Measurements from ENCODE around the gene SLC25A53. TPM values are rescaled to one million over a fixed set of nuclear protein-coding genes. Genes with fewer than 3 reads are reported as not detected.
A peak's percentile ranks its signal among the peaks of the same experiment; 100 is the strongest.

The SLC25A53 gene
- total RNA-seq, 2 experiments from 2014 or later = 4.8 to 15.6 TPM

- intact Hi-C loops (cut with micrococcal nuclease; ENCODE audit: unreplicated experiment) = loop anchor here (1.0 kb wide), 1 partner anchor 37 kb away; no protein-coding TSS in a partner anchor
- DNase-seq (ENCODE audit: low spot score) = no peak
- no peak overlapping the region for H3K4me3 ChIP-seq (ENCODE audit: low read depth, low read length, poor library complexity, severe bottlenecking)
- no peaks in the 10 kb centered on the region for H4K20me1 ChIP-seq (ENCODE audit: insufficient read depth, low read length)
- no peak overlapping the region for H3K4me2 ChIP-seq (ENCODE audit: low read length)
- H3K79me2 ChIP-seq (ENCODE audit: insufficient read depth, low read depth, low read length) = no peaks in the 10 kb centered on the region
- no peaks in the 10 kb centered on the region for H3K36me3 ChIP-seq (ENCODE audit: insufficient read depth, low read length)
- H3K4me1 ChIP-seq (ENCODE audit: insufficient read depth, low read length, poor library complexity, severe bottlenecking) = no peaks in the 10 kb centered on the region
- H3K9me3 ChIP-seq (ENCODE audit: low read length) = no peaks in the 10 kb centered on the region
- TF ChIP-seq EZH2phosphoT487 (IDR thresholded peaks at IDR 0.05; ENCODE audit: borderline replicate concordance, low read depth, low read length) (no peak), CTCF (conservative IDR thresholded peaks at IDR 0.05; ENCODE audit: low read length) (no peak)
- H3K9me2 ChIP-seq (ENCODE audit: insufficient read depth, low read length) = no peaks in the 10 kb centered on the region
- no peak overlapping the region for H3K27ac ChIP-seq (ENCODE audit: low read depth, low read length, poor library complexity, severe bottlenecking)
- ChIA-PET CTCF (ENCODE audit: unreplicated experiment) (no interaction called here), POLR2A (no interaction called here)
- no TSS peak for BruUV-seq (replicated peaks)
- H2AFZ ChIP-seq (ENCODE audit: low read length) = no peak overlapping the region
These were observed 57.9 kb downstream of the SLC25A53 start for GRCh38 chrX:104098919-104099318.

GRCh38 chrX:104098151-104098808 lies 58.5 kb downstream of the SLC25A53 start:
- Histone ChIP-seq H3K36me3 (ENCODE audit: insufficient read depth, low read length) (no peaks in the 10 kb centered on the region), H3K79me2 (ENCODE audit: insufficient read depth, low read depth, low read length) (no peaks in the 10 kb centered on the region), H3K9me3 (ENCODE audit: low read length) (no peaks in the 10 kb centered on the region), H3K4me1 (ENCODE audit: insufficient read depth, low read length, poor library complexity, severe bottlenecking) (no peaks in the 10 kb centered on the region), H4K20me1 (ENCODE audit: insufficient read depth, low read length) (no peaks in the 10 kb centered on the region), H3K4me2 (ENCODE audit: low read length) (no peak overlapping the region), H3K4me3 (ENCODE audit: low read depth, low read length, poor library complexity, severe bottlenecking) (no peak overlapping the region), H2AFZ (ENCODE audit: low read length) (no peak overlapping the region), H3K27ac (ENCODE audit: low read depth, low read length, poor library complexity, severe bottlenecking) (no peak overlapping the region), H3K9me2 (ENCODE audit: insufficient read depth, low read length) (no peaks in the 10 kb centered on the region)
- ChIA-PET CTCF (ENCODE audit: unreplicated experiment) (no interaction called here), POLR2A (no interaction called here)
- intact Hi-C loops (cut with micrococcal nuclease; ENCODE audit: unreplicated experiment) = loop anchor here (1.0 kb wide), 1 partner anchor 38 kb away; no protein-coding TSS in a partner anchor
- TF ChIP-seq EZH2phosphoT487 (IDR thresholded peaks at IDR 0.05; ENCODE audit: borderline replicate concordance, low read depth, low read length) (no peak), CTCF (conservative IDR thresholded peaks at IDR 0.05; ENCODE audit: low read length) (peak; percentile 77)
- peak; percentile 67 for DNase-seq (ENCODE audit: low spot score)
- no TSS peak for BruUV-seq (replicated peaks)

- BruUV-seq (replicated peaks) = no TSS peak
- no peak for DNase-seq (ENCODE audit: low spot score)
- ChIA-PET POLR2A (no interaction called here), CTCF (ENCODE audit: unreplicated experiment) (no interaction called here)
- Histone ChIP-seq H3K9me3 (ENCODE audit: low read length) (no peaks in the 10 kb centered on the region), H3K79me2 (ENCODE audit: insufficient read depth, low read depth, low read length) (no peaks in the 10 kb centered on the region), H3K27ac (ENCODE audit: low read depth, low read length, poor library complexity, severe bottlenecking) (no peak overlapping the region), H3K9me2 (ENCODE audit: insufficient read depth, low read length) (no peaks in the 10 kb centered on the region), H4K20me1 (ENCODE audit: insufficient read depth, low read length) (no peaks in the 10 kb centered on the region), H3K36me3 (ENCODE audit: insufficient read depth, low read length) (no peaks in the 10 kb centered on the region), H3K4me2 (ENCODE audit: low read length) (no peak overlapping the region), H3K4me1 (ENCODE audit: insufficient read depth, low read length, poor library complexity, severe bottlenecking) (no peaks in the 10 kb centered on the region), H2AFZ (ENCODE audit: low read length) (no peak overlapping the region), H3K4me3 (ENCODE audit: low read depth, low read length, poor library complexity, severe bottlenecking) (no peak overlapping the region)
- TF ChIP-seq CTCF (conservative IDR thresholded peaks at IDR 0.05; ENCODE audit: low read length) = no peak
- TF ChIP-seq EZH2phosphoT487 (IDR thresholded peaks at IDR 0.05; ENCODE audit: borderline replicate concordance, low read depth, low read length) = no peak
- intact Hi-C loops (cut with micrococcal nuclease; ENCODE audit: unreplicated experiment) = no loop called here
These were observed 70.9 kb downstream of the SLC25A53 start for GRCh38 chrX:104085919-104086318.
